GM21526 (cell line): ENCODE results near the gene OR5AC2.

Source experiments
- ATAC-seq: cut with Tn5 transposase; IDR thresholded peaks from one replicate; pipeline ENCODE4 v1.9.1; 2021; ENCODE audit warnings: moderate library complexity; ENCODE audit not compliant: unreplicated experiment, low FRiP score

Gene OR5AC2, protein sequence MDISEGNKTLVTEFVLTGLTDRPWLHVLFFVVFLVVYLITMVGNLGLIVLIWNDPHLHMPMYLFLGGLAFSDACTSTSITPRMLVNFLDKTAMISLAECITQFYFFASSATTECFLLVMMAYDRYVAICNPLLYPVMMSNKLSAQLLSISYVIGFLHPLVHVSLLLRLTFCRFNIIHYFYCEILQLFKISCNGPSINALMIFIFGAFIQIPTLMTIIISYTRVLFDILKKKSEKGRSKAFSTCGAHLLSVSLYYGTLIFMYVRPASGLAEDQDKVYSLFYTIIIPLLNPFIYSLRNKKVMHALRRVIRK

GRCh38 chr3:98086873-98087272 lies at the start of gene OR5AC2:
OR5AC2 (plus strand) TSS chr3:98087173; CDS start chr3:98087173, 0 bp downstream.
- ATAC-seq: no peak

DNA sequence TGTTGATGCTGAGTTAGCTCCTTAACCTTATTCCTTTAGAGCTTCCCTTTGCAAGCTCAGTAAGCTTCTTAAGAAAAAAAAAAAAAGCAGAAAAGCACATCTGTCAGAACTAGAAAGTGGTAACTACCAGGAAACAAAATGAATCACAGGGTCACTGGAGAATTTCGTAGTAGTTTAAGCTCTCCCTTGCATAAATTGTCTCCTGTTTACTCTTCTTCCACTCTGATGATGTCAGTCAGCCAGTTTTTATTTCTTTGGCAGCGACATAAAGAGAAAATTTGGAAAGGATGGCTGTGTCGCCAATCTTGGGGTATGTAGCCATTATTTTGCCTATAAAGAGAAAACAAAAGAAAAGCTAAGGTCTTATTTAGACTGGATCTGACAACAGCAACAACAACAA lies 48.7 kb upstream of the OR5AC2 start:
- no peak for ATAC-seq

DNA sequence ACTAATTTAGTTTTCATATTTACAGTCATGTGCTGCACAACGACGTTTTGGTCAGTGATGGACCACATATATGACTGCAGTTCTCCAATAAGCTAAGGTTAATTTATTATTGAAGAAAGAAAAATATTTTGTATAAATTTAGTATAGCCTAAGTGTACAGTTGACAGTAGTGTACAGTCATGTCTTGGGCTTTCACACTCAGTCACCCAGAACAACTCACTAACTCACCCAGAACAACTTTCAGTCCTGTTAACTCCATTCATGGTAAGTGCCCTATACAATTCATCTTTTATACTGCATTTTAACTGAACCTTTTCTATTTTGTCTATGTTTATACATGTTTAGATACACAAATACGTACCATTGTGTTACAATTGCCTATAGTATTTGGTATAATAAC lies 48.1 kb upstream of the OR5AC2 start:
- ATAC-seq: peak; percentile 26

- peak; percentile 94 for ATAC-seq
Measured at GRCh38 chr3:98039322-98040024, 47.5 kb upstream of the OR5AC2 start.

DNA sequence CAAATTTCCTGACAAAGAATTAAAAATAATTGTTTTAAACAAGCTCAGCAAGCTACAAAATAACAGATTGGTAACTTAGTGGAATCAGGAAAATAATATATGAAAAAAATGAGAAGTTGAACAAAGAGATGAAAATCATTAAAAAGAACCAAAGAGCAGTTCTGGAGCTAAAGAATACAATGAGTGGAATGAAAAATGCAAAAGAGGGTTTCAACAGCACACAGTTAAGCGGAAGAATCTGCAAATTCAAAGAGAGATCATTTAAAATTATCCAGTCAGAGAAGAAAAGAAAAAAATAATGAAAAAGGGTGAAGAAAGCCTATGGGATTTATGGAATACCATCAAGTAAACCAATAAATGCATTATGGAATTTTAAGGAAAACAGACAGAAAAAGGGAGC lies 45.6 kb upstream of the OR5AC2 start:
- no peak for ATAC-seq

GRCh38 chr3:98048586-98048985 lies 38.4 kb upstream of the OR5AC2 start:
- ATAC-seq: no peak

GRCh38 chr3:98049271-98049670 lies 37.7 kb upstream of the OR5AC2 start:
- no peak for ATAC-seq

GRCh38 chr3:98056035-98056434 lies 30.9 kb upstream of the OR5AC2 start:
- no peak for ATAC-seq

DNA sequence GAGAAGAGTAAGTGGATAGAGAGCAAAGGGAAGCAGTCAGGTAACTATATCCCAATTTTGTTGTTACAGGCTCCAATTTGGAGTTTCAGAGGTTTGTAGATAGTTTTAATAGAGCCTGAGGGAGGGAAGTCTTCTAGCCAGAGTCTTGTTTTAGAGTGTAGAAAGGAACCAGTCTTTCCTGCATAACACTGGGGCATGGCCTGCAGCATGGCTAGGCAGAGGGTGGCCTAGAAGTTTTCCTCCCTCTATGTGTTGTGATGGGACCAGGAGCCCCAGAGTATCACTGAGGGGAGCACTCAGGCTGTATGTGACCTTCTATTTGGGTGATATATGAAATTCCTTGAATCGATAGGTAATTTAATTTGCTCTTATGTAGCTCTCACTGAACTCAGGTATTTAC lies 29.3 kb upstream of the OR5AC2 start:
- no peak for ATAC-seq

- no peak for ATAC-seq
Measured at GRCh38 chr3:98058244-98058960, 28.6 kb upstream of the OR5AC2 start.

DNA sequence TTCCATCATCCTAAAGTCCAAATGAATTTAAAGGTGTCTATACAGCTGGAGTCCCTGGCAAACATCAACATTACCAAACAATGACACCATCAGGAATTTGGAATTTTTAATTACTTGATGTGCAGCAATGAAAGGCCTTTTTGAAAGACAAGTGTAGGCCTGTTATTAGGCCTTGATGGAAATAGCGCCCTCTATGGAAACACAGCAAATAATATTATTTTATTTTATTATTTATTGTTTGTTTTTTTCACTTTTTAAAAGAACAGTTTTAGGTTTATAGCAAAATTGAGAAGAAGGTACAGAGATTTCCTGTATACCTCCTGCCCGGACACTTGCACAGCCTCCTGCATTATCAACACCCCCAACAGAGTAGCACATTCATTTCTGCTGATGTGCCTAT lies 18.1 kb upstream of the OR5AC2 start:
- ATAC-seq: no peak

DNA sequence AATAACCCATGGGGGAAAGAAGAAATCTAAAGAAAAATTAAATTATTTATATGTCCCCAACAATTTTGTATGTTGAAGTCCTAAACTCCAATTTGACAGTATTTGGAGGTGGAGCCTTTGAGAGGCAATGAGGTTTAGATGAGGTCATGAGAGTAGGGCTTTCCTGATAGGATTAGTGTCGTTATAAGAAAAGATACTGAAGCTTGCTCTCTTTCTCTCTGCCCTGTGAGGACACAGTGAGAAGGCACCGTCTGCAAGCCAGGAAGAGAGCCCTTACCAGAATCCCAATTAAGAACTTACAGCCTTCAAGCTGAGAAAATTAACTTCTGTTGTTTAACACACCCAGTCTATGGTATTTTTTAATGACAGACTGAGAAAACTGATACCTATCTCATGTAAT lies 16.1 kb upstream of the OR5AC2 start:
- no peak for ATAC-seq

- ATAC-seq: no peak
Measured at GRCh38 chr3:98073486-98073885, 13.5 kb upstream of the OR5AC2 start.

DNA sequence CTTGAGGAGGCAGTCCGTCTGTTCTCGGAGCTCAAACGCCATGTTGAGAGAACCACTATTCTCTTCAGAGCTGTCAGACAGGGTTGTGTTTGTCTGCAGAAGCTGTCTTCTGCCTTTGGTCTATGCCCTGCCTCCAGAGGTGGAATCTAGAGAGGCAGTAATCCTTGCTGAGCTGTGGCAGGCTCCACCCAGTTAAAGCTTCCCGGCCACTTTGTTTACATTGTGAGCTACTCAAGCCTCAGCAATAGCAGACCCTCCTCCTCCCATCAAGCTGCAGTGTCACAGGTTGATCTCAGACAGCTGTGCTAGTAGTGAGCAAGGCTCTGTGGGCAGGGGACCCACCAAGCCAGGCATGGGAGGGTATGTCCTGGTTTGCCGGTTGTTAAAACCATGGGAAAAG lies 8.9 kb downstream of the OR5AC2 start:
- no peak for ATAC-seq

DNA sequence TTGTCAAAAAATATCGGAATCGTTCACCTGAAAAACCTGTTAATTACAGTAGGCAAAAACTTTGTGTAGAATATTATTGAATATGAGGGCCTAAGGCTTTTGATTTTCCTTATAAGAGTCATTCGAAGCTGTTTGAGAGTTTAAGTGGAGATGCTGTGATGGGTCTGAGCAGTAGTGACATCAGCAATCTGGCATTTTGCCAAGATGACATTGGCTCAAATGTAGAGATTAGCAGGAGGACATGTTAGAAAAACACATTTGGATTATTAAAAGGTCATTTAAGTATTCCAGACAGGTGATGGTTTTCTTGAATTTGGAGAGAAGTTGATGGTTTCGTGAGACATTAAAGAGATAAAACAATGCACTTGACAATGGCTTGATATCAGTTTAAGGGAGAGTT lies 12.9 kb downstream of the OR5AC2 start:
- ATAC-seq: no peak

DNA sequence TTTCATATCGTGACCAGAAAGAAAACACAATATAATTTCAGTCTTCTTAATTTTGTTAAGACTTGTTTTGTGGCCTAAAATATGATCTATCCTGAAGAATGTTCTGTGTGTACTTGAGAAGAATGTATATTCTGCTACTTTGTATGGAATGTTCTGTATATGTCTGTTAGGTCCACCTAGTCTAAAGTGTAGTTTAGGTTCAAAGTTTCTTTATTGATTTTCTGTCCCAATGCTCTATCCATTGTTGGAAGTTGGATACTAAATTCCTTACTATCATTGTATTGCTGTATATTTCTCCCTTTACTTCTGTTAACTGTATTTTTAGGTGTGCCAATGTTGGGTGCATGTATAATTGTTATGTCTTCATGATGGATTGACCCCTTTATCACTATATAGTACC lies 21.2 kb downstream of the OR5AC2 start:
- ATAC-seq: no peak

GRCh38 chr3:98109807-98110549 lies 23.0 kb downstream of the OR5AC2 start:
- no peak for ATAC-seq

- ATAC-seq: no peak
Measured at GRCh38 chr3:98110550-98110908, 23.6 kb downstream of the OR5AC2 start.

- no peak for ATAC-seq
Measured at GRCh38 chr3:98114264-98114663, 27.3 kb downstream of the OR5AC2 start.

- ATAC-seq: no peak
Measured at GRCh38 chr3:98115717-98116116, 28.7 kb downstream of the OR5AC2 start.

GRCh38 chr3:98130421-98130820 lies 43.4 kb downstream of the OR5AC2 start, which contains the start of gene OR5H1:
OR5H1 (plus strand) TSS chr3:98130721; CDS start chr3:98132698, 1,977 bp downstream.
- ATAC-seq: no peak
